Measurements from ENCODE around the gene COL3A1. TPM values are rescaled to one million over a fixed set of nuclear protein-coding genes. Genes with fewer than 3 reads are reported as not detected.

The COL3A1 gene
- polyA plus RNA-seq, 4 donors = 2.0 to 648 (median 59.6) TPM

GRCh38 chr2:189015359-189015758 is 41.2 kb downstream of the COL3A1 start:
- no peaks in the 10 kb centered on the region for H3K36me3 ChIP-seq (ENCODE audit: control insufficient read depth in 3 of 3, insufficient read depth in 2 of 3, low read depth in 1 of 3, low read length in 3 of 3)
- H3K27ac ChIP-seq (ENCODE audit: low read depth in 1 of 3, low read length in 2 of 3) = no peak overlapping the region
- 18 to 47% (median 27%) methylated on average over 1 of the region's 1 CpG for WGBS, 3 donors
- no peaks in the 10 kb centered on the region for H3K4me1 ChIP-seq (ENCODE audit: control insufficient read depth in 3 of 3, insufficient read depth in 2 of 3, low read depth in 1 of 3, low read length in 2 of 3)
- DNase-seq (no peak), FAIRE-seq (no peak)
- no peak overlapping the region for H3K4me3 ChIP-seq (ENCODE audit: low read depth in 1 of 3, low read length in 3 of 3)
- no peaks in the 10 kb centered on the region for H3K27me3 ChIP-seq (ENCODE audit: control insufficient read depth in 3 of 3, insufficient read depth in 3 of 3, low read length in 3 of 3)
- H3K9me3 ChIP-seq (ENCODE audit: control insufficient read depth in 2 of 2, insufficient read depth in 1 of 2, low read depth in 1 of 2, low read length in 1 of 2) = no peaks in the 10 kb centered on the region

GRCh38 chr2:189016311-189016861 is 42.2 kb downstream of the COL3A1 start:
- DNase-seq = no peak
- no peak for FAIRE-seq

GRCh38 chr2:189018631-189019030 is 44.5 kb downstream of the COL3A1 start:
- Histone ChIP-seq H3K4me3 (ENCODE audit: low read depth in 1 of 3, low read length in 3 of 3) (no peak overlapping the region), H3K9me3 (ENCODE audit: control insufficient read depth in 2 of 2, insufficient read depth in 1 of 2, low read depth in 1 of 2, low read length in 1 of 2) (no peaks in the 10 kb centered on the region), H3K4me1 (ENCODE audit: control insufficient read depth in 3 of 3, insufficient read depth in 2 of 3, low read depth in 1 of 3, low read length in 2 of 3) (no peaks in the 10 kb centered on the region), H3K27me3 (ENCODE audit: control insufficient read depth in 3 of 3, insufficient read depth in 3 of 3, low read length in 3 of 3) (no peaks in the 10 kb centered on the region), H3K36me3 (ENCODE audit: control insufficient read depth in 3 of 3, insufficient read depth in 2 of 3, low read depth in 1 of 3, low read length in 3 of 3) (no peaks in the 10 kb centered on the region), H3K27ac (ENCODE audit: low read depth in 1 of 3, low read length in 2 of 3) (no peak overlapping the region)
- no peak for FAIRE-seq
- DNase-seq = no peak

More at GRCh38 chr2:189016311-189016861, 42.2 kb downstream of the COL3A1 start:
- H3K9me3 ChIP-seq (ENCODE audit: control insufficient read depth in 2 of 2, insufficient read depth in 1 of 2, low read depth in 1 of 2, low read length in 1 of 2) = no peaks in the 10 kb centered on the region
- no peak overlapping the region for H3K27ac ChIP-seq (ENCODE audit: low read depth in 1 of 3, low read length in 2 of 3)
- no peaks in the 10 kb centered on the region for H3K36me3 ChIP-seq (ENCODE audit: control insufficient read depth in 3 of 3, insufficient read depth in 2 of 3, low read depth in 1 of 3, low read length in 3 of 3)
- H3K4me1 ChIP-seq (ENCODE audit: control insufficient read depth in 3 of 3, insufficient read depth in 2 of 3, low read depth in 1 of 3, low read length in 2 of 3) = no peaks in the 10 kb centered on the region
- no peaks in the 10 kb centered on the region for H3K27me3 ChIP-seq (ENCODE audit: control insufficient read depth in 3 of 3, insufficient read depth in 3 of 3, low read length in 3 of 3)
- no peak overlapping the region for H3K4me3 ChIP-seq (ENCODE audit: low read depth in 1 of 3, low read length in 3 of 3)

GRCh38 chr2:189020179-189020578 is 46.0 kb downstream of the COL3A1 start:
- 79 to 85% (median 82%) methylated on average over 1 of the region's 1 CpG for WGBS, 3 donors
- DNase-seq = no peak
- no peak for FAIRE-seq
- H3K36me3 ChIP-seq (ENCODE audit: control insufficient read depth in 3 of 3, insufficient read depth in 2 of 3, low read depth in 1 of 3, low read length in 3 of 3) = no peaks in the 10 kb centered on the region
- no peak overlapping the region for H3K4me3 ChIP-seq (ENCODE audit: low read depth in 1 of 3, low read length in 3 of 3)
- no peak overlapping the region for H3K27ac ChIP-seq (ENCODE audit: low read depth in 1 of 3, low read length in 2 of 3)
- H3K27me3 ChIP-seq (ENCODE audit: control insufficient read depth in 3 of 3, insufficient read depth in 3 of 3, low read length in 3 of 3) = no peaks in the 10 kb centered on the region
- H3K4me1 ChIP-seq (ENCODE audit: control insufficient read depth in 3 of 3, insufficient read depth in 2 of 3, low read depth in 1 of 3, low read length in 2 of 3) = no peaks in the 10 kb centered on the region
- H3K9me3 ChIP-seq (ENCODE audit: control insufficient read depth in 2 of 2, insufficient read depth in 1 of 2, low read depth in 1 of 2, low read length in 1 of 2) = no peaks in the 10 kb centered on the region

GRCh38 chr2:189022053-189022481 is 47.9 kb downstream of the COL3A1 start:
- no peak for FAIRE-seq
- no peaks in the 10 kb centered on the region for H3K36me3 ChIP-seq (ENCODE audit: control insufficient read depth in 3 of 3, insufficient read depth in 2 of 3, low read depth in 1 of 3, low read length in 3 of 3)
- H3K4me1 ChIP-seq (ENCODE audit: control insufficient read depth in 3 of 3, insufficient read depth in 2 of 3, low read depth in 1 of 3, low read length in 2 of 3) = no peaks in the 10 kb centered on the region
- WGBS, 3 donors = 64 to 82% (median 78%) methylated on average over 7 of the region's 7 CpGs
- peak overlapping the region in 1 of 3 donors; percentile 3 for H3K27ac ChIP-seq (ENCODE audit: low read depth in 1 of 3, low read length in 2 of 3)
- H3K27me3 ChIP-seq (ENCODE audit: control insufficient read depth in 3 of 3, insufficient read depth in 3 of 3, low read length in 3 of 3) = no peaks in the 10 kb centered on the region
- no peak for DNase-seq
- no peaks in the 10 kb centered on the region for H3K9me3 ChIP-seq (ENCODE audit: control insufficient read depth in 2 of 2, insufficient read depth in 1 of 2, low read depth in 1 of 2, low read length in 1 of 2)
- no peak overlapping the region for H3K4me3 ChIP-seq (ENCODE audit: low read depth in 1 of 3, low read length in 3 of 3)

GRCh38 chr2:189022492-189022891 is 48.3 kb downstream of the COL3A1 start:
- FAIRE-seq = no peak
- Histone ChIP-seq H3K4me3 (ENCODE audit: low read depth in 1 of 3, low read length in 3 of 3) (no peak overlapping the region), H3K4me1 (ENCODE audit: control insufficient read depth in 3 of 3, insufficient read depth in 2 of 3, low read depth in 1 of 3, low read length in 2 of 3) (no peaks in the 10 kb centered on the region), H3K9me3 (ENCODE audit: control insufficient read depth in 2 of 2, insufficient read depth in 1 of 2, low read depth in 1 of 2, low read length in 1 of 2) (no peaks in the 10 kb centered on the region), H3K36me3 (ENCODE audit: control insufficient read depth in 3 of 3, insufficient read depth in 2 of 3, low read depth in 1 of 3, low read length in 3 of 3) (no peaks in the 10 kb centered on the region), H3K27ac (ENCODE audit: low read depth in 1 of 3, low read length in 2 of 3) (peak overlapping the region in 1 of 3 donors; percentile 3), H3K27me3 (ENCODE audit: control insufficient read depth in 3 of 3, insufficient read depth in 3 of 3, low read length in 3 of 3) (no peaks in the 10 kb centered on the region)
- WGBS, 3 donors = 58 to 85% (median 84%) methylated on average over 3 of the region's 3 CpGs
- DNase-seq = no peak

- Histone ChIP-seq H3K9me3 (ENCODE audit: control insufficient read depth in 2 of 2, insufficient read depth in 1 of 2, low read depth in 1 of 2, low read length in 1 of 2) (no peaks in the 10 kb centered on the region), H3K27ac (ENCODE audit: low read depth in 1 of 3, low read length in 2 of 3) (no peak overlapping the region), H3K36me3 (ENCODE audit: control insufficient read depth in 3 of 3, insufficient read depth in 2 of 3, low read depth in 1 of 3, low read length in 3 of 3) (no peaks in the 10 kb centered on the region), H3K4me1 (ENCODE audit: control insufficient read depth in 3 of 3, insufficient read depth in 2 of 3, low read depth in 1 of 3, low read length in 2 of 3) (no peaks in the 10 kb centered on the region), H3K27me3 (ENCODE audit: control insufficient read depth in 3 of 3, insufficient read depth in 3 of 3, low read length in 3 of 3) (no peaks in the 10 kb centered on the region), H3K4me3 (ENCODE audit: low read depth in 1 of 3, low read length in 3 of 3) (no peak overlapping the region)
- 49 to 54% (median 53%) methylated on average over 3 of the region's 3 CpGs for WGBS, 3 donors
- DNase-seq (no peak), FAIRE-seq (no peak)
These were observed 50.9 kb downstream of the COL3A1 start for GRCh38 chr2:189024901-189025618.

- H3K36me3 ChIP-seq (ENCODE audit: control insufficient read depth in 3 of 3, insufficient read depth in 2 of 3, low read depth in 1 of 3, low read length in 3 of 3) = peaks cover 0 to 13% (median 0%) of the 10 kb centered on the region in 3 donors
- no peak for FAIRE-seq
- WGBS, 3 donors = 79 to 87% (median 85%) methylated on average over 1 of the region's 1 CpG
These were observed 63.3 kb downstream of the COL3A1 start for GRCh38 chr2:189037518-189037917.

GRCh38 chr2:189045836-189046235 is 71.7 kb downstream of the COL3A1 start:
- H3K9me3 ChIP-seq (ENCODE audit: control insufficient read depth in 2 of 2, insufficient read depth in 1 of 2, low read depth in 1 of 2, low read length in 1 of 2) = no peaks in the 10 kb centered on the region
- H3K36me3 ChIP-seq (ENCODE audit: control insufficient read depth in 3 of 3, insufficient read depth in 2 of 3, low read depth in 1 of 3, low read length in 3 of 3) = peaks cover 0 to 7% (median 0%) of the 10 kb centered on the region in 3 donors
- 80 to 91% (median 83%) methylated on average over 3 of the region's 3 CpGs for WGBS, 3 donors
- FAIRE-seq = no peak
- no peak overlapping the region for H3K27ac ChIP-seq (ENCODE audit: low read depth in 1 of 3, low read length in 2 of 3)
- H3K4me3 ChIP-seq (ENCODE audit: low read depth in 1 of 3, low read length in 3 of 3) = no peak overlapping the region
- H3K27me3 ChIP-seq (ENCODE audit: control insufficient read depth in 3 of 3, insufficient read depth in 3 of 3, low read length in 3 of 3) = no peaks in the 10 kb centered on the region
- H3K4me1 ChIP-seq (ENCODE audit: control insufficient read depth in 3 of 3, insufficient read depth in 2 of 3, low read depth in 1 of 3, low read length in 2 of 3) = no peaks in the 10 kb centered on the region
- DNase-seq = no peak

More at GRCh38 chr2:189037518-189037917, 63.3 kb downstream of the COL3A1 start:
- H3K4me3 ChIP-seq (ENCODE audit: low read depth in 1 of 3, low read length in 3 of 3) = no peak overlapping the region
- no peaks in the 10 kb centered on the region for H3K4me1 ChIP-seq (ENCODE audit: control insufficient read depth in 3 of 3, insufficient read depth in 2 of 3, low read depth in 1 of 3, low read length in 2 of 3)
- H3K9me3 ChIP-seq (ENCODE audit: control insufficient read depth in 2 of 2, insufficient read depth in 1 of 2, low read depth in 1 of 2, low read length in 1 of 2) = no peaks in the 10 kb centered on the region
- no peaks in the 10 kb centered on the region for H3K27me3 ChIP-seq (ENCODE audit: control insufficient read depth in 3 of 3, insufficient read depth in 3 of 3, low read length in 3 of 3)
- no peak for DNase-seq
- no peak overlapping the region for H3K27ac ChIP-seq (ENCODE audit: low read depth in 1 of 3, low read length in 2 of 3)

Data from small intestine (tissue), 7 donors.